HG03097 (cell line): ENCODE data around the gene GARIN5A.

Source experiments
- ATAC-seq: cut with Tn5 transposase; IDR thresholded peaks from one replicate; pipeline ENCODE4 v1.9.1; 2021; ENCODE audit not compliant: unreplicated experiment, low FRiP score

GARIN5A gene

GRCh38 chr19:50418176-50419021 is 58.2 kb downstream of the GARIN5A start, which contains the start of gene SPIB:
Gene SPIB (plus strand): TSS chr19:50418938. CDS start chr19:50418963, 25 bp downstream.
- no peak for ATAC-seq

- ATAC-seq = no peak
Measured at GRCh38 chr19:50417111-50418081, 59.3 kb downstream of the GARIN5A start.
